Lower leg skin (tissue), 4 donors: ENCODE measurements around the gene SUN5. TPM values are rescaled to one million over a fixed set of nuclear protein-coding genes. Genes with fewer than 3 reads are reported as not detected.

Experiments used
- DNase-seq, 2 donors: peaks; one replicate each; pipeline ENCODE4 v3.0.0-alpha.2; 2019; ENCODE audit warnings: low spot score in 2 of 2
- H3K4me3 ChIP-seq: fragments of 200-600 bp; sonication (generic); 2 replicates; pipeline ENCODE4 v1.5.1; 2017; ENCODE audit warnings: mild to moderate bottlenecking, low read depth; ENCODE audit not compliant: poor library complexity, severe bottlenecking
- CTCF ChIP-seq, 3 donors: fragments of 450-650 bp; IDR thresholded peaks; one replicate each; pipeline ENCODE4 v1.5.1; 2016; ENCODE audit warnings: antibody characterized with exemption in 3 of 3, mild to moderate bottlenecking in 3 of 3, moderate library complexity in 2 of 3
- POLR2A ChIP-seq, 2 donors: fragments of 450-650 bp; IDR thresholded peaks; one replicate each; pipeline ENCODE4 v1.6.1; 2016 to 2017; ENCODE audit warnings: antibody characterized with exemption in 2 of 2, mild to moderate bottlenecking in 1 of 2, moderate library complexity in 1 of 2
- WGBS, 2 donors: methylation state at CpG; one replicate each; pipeline ENCODE4 v1.1.5; 2018; 5-methylcytosine and 5-hydroxymethylcytosine counted together
- intact Hi-C: fragments of 100-400 bp; cut with DNase I; formaldehyde crosslinking; loops from one replicate; pipeline ENCODE4 v1.15.0; 2023; ENCODE audit warnings: low total_unique reads
- total RNA-seq, 4 donors: library from RNA; depleted of rRNA; stranded (reverse); fragments of >200 nt; gene quantifications; one replicate each; pipeline ENCODE4 v1.1.0, GENCODE V29; 2016

The SUN5 gene
- total RNA-seq, 4 donors from 2014 or later: not detected

GRCh38 chr20:33021879-33022278 lies 17.6 kb upstream of the SUN5 start:
- intact Hi-C loops: no loop called here
- 63 to 71% methylated on average over 3 of the region's 3 CpGs for WGBS, 2 donors
- DNase-seq: no peak
- TF ChIP-seq CTCF (IDR thresholded peaks at IDR 0.05): no peak
- H3K4me3 ChIP-seq: no peak overlapping the region

GRCh38 chr20:33020278-33021161 lies 16.3 kb upstream of the SUN5 start:
- intact Hi-C loops: no loop called here
- TF ChIP-seq POLR2A (IDR thresholded peaks at IDR 0.05) (no peak), CTCF (IDR thresholded peaks at IDR 0.05) (no peak)
- no peak for DNase-seq
- WGBS, 2 donors: 84 to 86% methylated on average over 18 of the region's 18 CpGs
- no peak overlapping the region for H3K4me3 ChIP-seq

GRCh38 chr20:33019465-33020277 lies 15.4 kb upstream of the SUN5 start:
- no peak overlapping the region for H3K4me3 ChIP-seq
- intact Hi-C loops: no loop called here
- no peak for DNase-seq
- TF ChIP-seq POLR2A (IDR thresholded peaks at IDR 0.05): no peak
- no peak for TF ChIP-seq CTCF (IDR thresholded peaks at IDR 0.05)
- 88 to 89% methylated on average over 21 to 23 of the region's 23 CpGs for WGBS, 2 donors

- no peak for TF ChIP-seq POLR2A (IDR thresholded peaks at IDR 0.05)
- TF ChIP-seq CTCF (IDR thresholded peaks at IDR 0.05): no peak
- 50 to 60% methylated on average over 13 to 14 of the region's 14 CpGs for WGBS, 2 donors
- no peak for DNase-seq
- no peak overlapping the region for H3K4me3 ChIP-seq
- intact Hi-C loops: no loop called here
Observed at GRCh38 chr20:33018169-33018931, 14.1 kb upstream of the SUN5 start.

- intact Hi-C loops: no loop called here
- DNase-seq: no peak
- WGBS, 2 donors: 80 to 84% methylated on average over 7 of the region's 7 CpGs
- no peak overlapping the region for H3K4me3 ChIP-seq
- TF ChIP-seq CTCF (IDR thresholded peaks at IDR 0.05) (no peak), POLR2A (IDR thresholded peaks at IDR 0.05) (no peak)
Observed at GRCh38 chr20:33017542-33017941, 13.3 kb upstream of the SUN5 start.
